ENCODE measurements around the gene OR1A2. TPM values are rescaled to one million over a fixed set of nuclear protein-coding genes. Genes with fewer than 3 reads are reported as not detected.

OR1A2 gene, protein sequence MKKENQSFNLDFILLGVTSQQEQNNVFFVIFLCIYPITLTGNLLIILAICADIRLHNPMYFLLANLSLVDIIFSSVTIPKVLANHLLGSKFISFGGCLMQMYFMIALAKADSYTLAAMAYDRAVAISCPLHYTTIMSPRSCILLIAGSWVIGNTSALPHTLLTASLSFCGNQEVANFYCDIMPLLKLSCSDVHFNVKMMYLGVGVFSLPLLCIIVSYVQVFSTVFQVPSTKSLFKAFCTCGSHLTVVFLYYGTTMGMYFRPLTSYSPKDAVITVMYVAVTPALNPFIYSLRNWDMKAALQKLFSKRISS
- total RNA-seq (2016; rRNA removed; fragmentation: Illumina TruSeq; extraction: Trizol) (not detected in 2 replicates), polyA plus RNA-seq (2011; rRNA removed) (not detected in 2 replicates), polyA minus RNA-seq (2011; rRNA and poly(A)+ RNA removed; ENCODE audit: low replicate concordance) (not detected in 2 replicates), Bru-seq, nascent RNA (not detected), BruChase-seq, experiment 1, labeled RNA remaining after a 6-hour chase (not detected), BruChase-seq, experiment 2, labeled RNA remaining after a 2-hour chase (not detected)
- not detected in 2 replicates for total RNA-seq (2016; cell fraction: cytosol; rRNA removed; fragmentation: Illumina TruSeq; extraction: Trizol; ENCODE audit: low read depth)
- total RNA-seq (2016; cell fraction: insoluble cytoplasmic fraction; rRNA removed; fragmentation: Illumina TruSeq; extraction: Trizol) = not detected in 2 replicates
- total RNA-seq (2016; cell fraction: membrane; rRNA removed; fragmentation: Illumina TruSeq; extraction: Trizol) = not detected in 2 replicates
- not detected in 2 replicates for total RNA-seq (2016; cell fraction: nucleus; rRNA removed; fragmentation: Illumina TruSeq; extraction: Trizol)
- not detected in 2 replicates for polyA plus RNA-seq (2011; cell fraction: cytosol; rRNA removed)
- not detected in 2 replicates for polyA plus RNA-seq (2011; cell fraction: nucleus; rRNA removed)
- not detected in 2 replicates for polyA plus RNA-seq (2012)
- not detected in 2 replicates for polyA plus RNA-seq (2016; cell fraction: cytosol; fragmentation: Illumina TruSeq; extraction: Trizol; ENCODE audit: low read depth)
- polyA plus RNA-seq (2016; cell fraction: insoluble cytoplasmic fraction; fragmentation: Illumina TruSeq; extraction: Trizol; ENCODE audit: low read depth) = not detected in 2 replicates
- not detected in 2 replicates for polyA plus RNA-seq (2016; cell fraction: membrane; fragmentation: Illumina TruSeq; extraction: Trizol; ENCODE audit: low read depth)
- not detected in 2 replicates for polyA plus RNA-seq (2016; cell fraction: nucleus; fragmentation: Illumina TruSeq; extraction: Trizol; ENCODE audit: insufficient read depth, low read depth)
- polyA minus RNA-seq (2011; cell fraction: cytosol; rRNA and poly(A)+ RNA removed) = not detected in 2 replicates
- not detected in 2 replicates for polyA minus RNA-seq (2011; cell fraction: nucleus; rRNA and poly(A)+ RNA removed)
- long read RNA-seq, experiment 1 = 0 reads
- long read RNA-seq, experiment 2 = 0 reads

DNA sequence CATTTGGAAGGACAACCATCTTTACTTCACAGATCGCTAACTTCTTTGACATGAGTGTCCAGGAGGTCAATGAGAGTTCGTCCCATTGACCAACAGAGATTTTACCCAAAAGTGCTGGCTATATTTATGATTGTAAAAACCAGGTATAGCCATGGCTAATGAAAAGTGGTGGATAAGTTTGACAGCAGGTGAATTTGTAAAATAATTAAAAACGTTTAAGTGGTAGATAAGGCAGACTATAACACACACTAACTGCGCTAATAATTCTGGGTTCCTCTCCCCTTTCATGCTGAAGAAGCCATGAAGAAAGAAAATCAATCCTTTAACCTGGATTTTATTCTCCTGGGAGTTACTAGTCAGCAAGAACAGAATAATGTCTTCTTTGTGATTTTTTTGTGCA, at the start of gene OR1A2:
OR1A2 (plus strand) TSS at position 301 of the 400 bp plus-strand sequence; CDS start at position 301, 0 bp downstream.
- ATAC-seq = no peak
- CTCF ChIA-PET (ENCODE audit: low intra/inter-chr PET ratio, low total read pairs) = no interaction called here
- no peak within 1 kb of the TSS for H3K4me2 ChIP-seq (ENCODE audit: low read depth, low read length)
- H3K4me3 ChIP-seq (replicated peaks in 1 of 3; ENCODE audit: insufficient read depth in 1 of 3, low read depth in 2 of 3, low read length in 3 of 3) = no peak within 1 kb of the TSS
- no TSS peak for BruUV-seq (replicated peaks)
- H3K36me3 ChIP-seq (replicated peaks in 1 of 2; ENCODE audit: control insufficient read depth in 1 of 2, insufficient read depth in 2 of 2, low read length in 2 of 2) = no peaks in the 10 kb centered on the region
- no peak within 1 kb of the TSS for H3K27ac ChIP-seq (ENCODE audit: extremely low read length, insufficient read depth, low read length)
- in situ Hi-C loops (cut with HindIII; ENCODE audit: extremely low pct_ligation_motif_present, low pct_unique_long_range_greater_than_20kb) (no loop called here), intact Hi-C loops (cut with micrococcal nuclease; ENCODE audit: unreplicated experiment) (no loop called here)
- no peak within 1 kb of the TSS for H3K9ac ChIP-seq (ENCODE audit: insufficient read depth, low read depth, low read length)
- WGBS (ENCODE audit: low lambda C conversion rate) = 17% methylated on average over 4 of the region's 4 CpGs
- TF ChIP-seq, protein P1, sequence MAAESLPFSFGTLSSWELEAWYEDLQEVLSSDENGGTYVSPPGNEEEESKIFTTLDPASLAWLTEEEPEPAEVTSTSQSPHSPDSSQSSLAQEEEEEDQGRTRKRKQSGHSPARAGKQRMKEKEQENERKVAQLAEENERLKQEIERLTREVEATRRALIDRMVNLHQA (CRISPR knock-in tag; IDR thresholded peaks at IDR 0.05) = no peak
- no peaks in the 10 kb centered on the region; a peak in 1 of 5 replicates for H3K27me3 ChIP-seq (ENCODE audit: control insufficient read depth in 1 of 2, insufficient read depth in 2 of 2, low read length in 2 of 2)
- no peak for DNase-seq (ENCODE audit: low spot score)
- no peak within 1 kb of the TSS for H2AFZ ChIP-seq (ENCODE audit: low read length)
- H3K79me2 ChIP-seq (ENCODE audit: insufficient read depth, low read length) = no peaks in the 10 kb centered on the region
- POLR2A ChIA-PET = no interaction called here
- no peaks in the 10 kb centered on the region for H4K20me1 ChIP-seq (ENCODE audit: insufficient read depth, low read length)
- H3K9me3 ChIP-seq (ENCODE audit: low read length) = peaks cover 5% of the 10 kb centered on the region; the same call in 1 of the 2 replicates
- no peak for FAIRE-seq
- no peaks in the 10 kb centered on the region for H3K4me1 ChIP-seq (ENCODE audit: insufficient read depth, low read length)

DNA sequence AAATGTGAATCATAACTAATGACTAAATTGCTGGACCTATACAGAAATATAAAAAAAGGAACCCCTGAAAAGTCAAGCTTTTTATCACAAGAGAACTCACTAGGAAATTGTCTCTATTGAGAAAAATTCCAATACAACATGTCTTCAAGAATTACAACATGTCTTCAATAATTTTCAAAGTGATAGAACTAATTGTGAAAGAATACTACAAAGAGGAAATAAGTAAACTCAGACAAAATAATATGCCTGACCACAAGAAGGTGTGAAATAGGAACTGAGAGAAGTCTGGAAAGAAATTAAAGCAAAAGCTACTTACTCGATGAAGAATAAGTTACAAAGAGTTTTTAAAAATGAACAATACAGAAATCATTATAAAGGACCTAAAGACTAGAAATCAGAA, 40.1 kb upstream of the OR1A2 start:
- H2AFZ ChIP-seq (ENCODE audit: low read length) = no peak overlapping the region
- no peaks in the 10 kb centered on the region for H3K36me3 ChIP-seq (replicated peaks in 1 of 2; ENCODE audit: control insufficient read depth in 1 of 2, insufficient read depth in 2 of 2, low read length in 2 of 2)
- ChIA-PET CTCF (ENCODE audit: low intra/inter-chr PET ratio, low total read pairs) (no interaction called here), POLR2A (no interaction called here)
- no peaks in the 10 kb centered on the region for H3K9me3 ChIP-seq (ENCODE audit: low read length)
- ATAC-seq = no peak
- no peak for DNase-seq (ENCODE audit: low spot score)
- no peaks in the 10 kb centered on the region for H3K79me2 ChIP-seq (ENCODE audit: insufficient read depth, low read length)
- H3K4me1 ChIP-seq (ENCODE audit: insufficient read depth, low read length) = no peaks in the 10 kb centered on the region
- no peak overlapping the region for H3K27ac ChIP-seq (ENCODE audit: extremely low read length, insufficient read depth, low read length)
- intact Hi-C loops (cut with micrococcal nuclease; ENCODE audit: unreplicated experiment) = no loop called here
- no peaks in the 10 kb centered on the region for H4K20me1 ChIP-seq (ENCODE audit: insufficient read depth, low read length)
- no TSS peak for BruUV-seq (replicated peaks)
- H3K4me3 ChIP-seq (replicated peaks in 1 of 3; ENCODE audit: insufficient read depth in 1 of 3, low read depth in 2 of 3, low read length in 3 of 3) = no peak overlapping the region
- in situ Hi-C loops (cut with HindIII; ENCODE audit: extremely low pct_ligation_motif_present, low pct_unique_long_range_greater_than_20kb) = no loop called here
- H3K9ac ChIP-seq (ENCODE audit: insufficient read depth, low read depth, low read length) = no peak overlapping the region
- 0% methylated on average over 1 of the region's 1 CpG for WGBS (ENCODE audit: low lambda C conversion rate)
- H3K27me3 ChIP-seq (ENCODE audit: control insufficient read depth in 1 of 2, insufficient read depth in 2 of 2, low read length in 2 of 2) = peaks cover 0 to 16% of the 10 kb centered on the region in 2 experiments; a peak in 2 of 5 replicates
- H3K4me2 ChIP-seq (ENCODE audit: low read depth, low read length) = no peak overlapping the region
- no peak for FAIRE-seq
- TF ChIP-seq, protein P2, sequence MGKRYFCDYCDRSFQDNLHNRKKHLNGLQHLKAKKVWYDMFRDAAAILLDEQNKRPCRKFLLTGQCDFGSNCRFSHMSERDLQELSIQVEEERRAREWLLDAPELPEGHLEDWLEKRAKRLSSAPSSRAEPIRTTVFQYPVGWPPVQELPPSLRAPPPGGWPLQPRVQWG (CRISPR knock-in tag; IDR thresholded peaks at IDR 0.05; ENCODE audit: borderline replicate concordance, low read depth) = no peak
- TF ChIP-seq ZNF10 (CRISPR knock-in tag; IDR thresholded peaks at IDR 0.05; ENCODE audit: borderline replicate concordance, low read depth) = no peak
- no peak for TF ChIP-seq SOX6 (IDR thresholded peaks at IDR 0.05)
- no peak for TF ChIP-seq SOX6 (CRISPR knock-in tag; IDR thresholded peaks at IDR 0.05)
- TF ChIP-seq, protein P3, sequence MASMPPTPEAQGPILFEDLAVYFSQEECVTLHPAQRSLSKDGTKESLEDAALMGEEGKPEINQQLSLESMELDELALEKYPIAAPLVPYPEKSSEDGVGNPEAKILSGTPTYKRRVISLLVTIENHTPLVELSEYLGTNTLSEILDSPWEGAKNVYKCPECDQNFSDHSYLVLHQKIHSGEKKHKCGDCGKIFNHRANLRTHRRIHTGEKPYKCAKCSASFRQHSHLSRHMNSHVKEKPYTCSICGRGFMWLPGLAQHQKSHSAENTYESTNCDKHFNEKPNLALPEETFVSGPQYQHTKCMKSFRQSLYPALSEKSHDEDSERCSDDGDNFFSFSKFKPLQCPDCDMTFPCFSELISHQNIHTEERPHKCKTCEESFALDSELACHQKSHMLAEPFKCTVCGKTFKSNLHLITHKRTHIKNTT (CRISPR knock-in tag; IDR thresholded peaks at IDR 0.05) = no peak
- no peak for TF ChIP-seq ZNF44 (CRISPR knock-in tag; IDR thresholded peaks at IDR 0.05)
- TF ChIP-seq, protein P4, sequence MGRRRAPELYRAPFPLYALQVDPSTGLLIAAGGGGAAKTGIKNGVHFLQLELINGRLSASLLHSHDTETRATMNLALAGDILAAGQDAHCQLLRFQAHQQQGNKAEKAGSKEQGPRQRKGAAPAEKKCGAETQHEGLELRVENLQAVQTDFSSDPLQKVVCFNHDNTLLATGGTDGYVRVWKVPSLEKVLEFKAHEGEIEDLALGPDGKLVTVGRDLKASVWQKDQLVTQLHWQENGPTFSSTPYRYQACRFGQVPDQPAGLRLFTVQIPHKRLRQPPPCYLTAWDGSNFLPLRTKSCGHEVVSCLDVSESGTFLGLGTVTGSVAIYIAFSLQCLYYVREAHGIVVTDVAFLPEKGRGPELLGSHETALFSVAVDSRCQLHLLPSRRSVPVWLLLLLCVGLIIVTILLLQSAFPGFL (CRISPR knock-in tag; IDR thresholded peaks at IDR 0.05) = no peak

Measured in HepG2 (cell line).